ENCODE measurements around the gene ZNF652.

GRCh38 chr17:49343273-49343672 is 18.8 kb downstream of the ZNF652 start:
- no peak for TF ChIP-seq EZH2 (IDR thresholded peaks at IDR 0.05; ENCODE audit: low read length)
- no peak for TF ChIP-seq CTCF (optimal IDR thresholded peaks at IDR 0.05 in 1 of 3, IDR thresholded peaks at IDR 0.05 in 1 of 3, conservative IDR thresholded peaks at IDR 0.05 in 1 of 3; ENCODE audit: extremely low read depth in 1 of 3, insufficient read depth in 2 of 3, low read length in 3 of 3)
